Muscle of leg (tissue), 11 donors: Measurements from ENCODE around the gene CLEC2L. TPM values are rescaled to one million over a fixed set of nuclear protein-coding genes. Genes with fewer than 3 reads are reported as not detected.
A peak's percentile ranks its signal among the peaks of the same experiment; 100 is the strongest.

ENCODE experiments used
- DNase-seq: peaks from one replicate; pipeline ENCODE4 v3.0.0; 2013
- H3K27ac ChIP-seq: one replicate; pipeline ENCODE4 v1.5.1; 2013; ENCODE audit warnings: mild to moderate bottlenecking, low read length, control low read depth
- H3K27me3 ChIP-seq: one replicate; pipeline ENCODE4 v1.6.1; 2013; ENCODE audit warnings: low read length; ENCODE audit not compliant: control insufficient read depth, insufficient read depth
- H3K36me3 ChIP-seq: one replicate; pipeline ENCODE4 v1.6.1; 2013; ENCODE audit warnings: low read length; ENCODE audit not compliant: control insufficient read depth, insufficient read depth
- H3K4me1 ChIP-seq: one replicate; pipeline ENCODE4 v1.6.1; 2013; ENCODE audit warnings: low read length; ENCODE audit not compliant: control insufficient read depth, insufficient read depth
- H3K4me3 ChIP-seq: one replicate; pipeline ENCODE4 v1.5.1; 2013; ENCODE audit warnings: low read length, control low read depth
- H3K9me3 ChIP-seq: replicated peaks from 2 replicates; pipeline ENCODE4 v1.6.1; 2013; ENCODE audit warnings: low read depth, low read length; ENCODE audit not compliant: control insufficient read depth
- WGBS: methylation state at CpG from one replicate; pipeline ENCODE4 v1.1.5; 2013; ENCODE audit warnings: missing lambda C conversion rate; ENCODE audit not compliant: insufficient coverage; 5-methylcytosine and 5-hydroxymethylcytosine counted together
- polyA plus RNA-seq, 8 donors: library from polyadenylated mRNA; unstranded; fragments of 120-200 nt; gene quantifications; one replicate each; pipeline versions ENCODE4 v1.2.1 to v1.2.3, GENCODE V29; 2013; ENCODE audit warnings: inconsistent platforms in 1 of 8, low replicate concordance in 1 of 8; ENCODE audit not compliant: insufficient read length in 8 of 8, insufficient read depth in 1 of 8
- total RNA-seq: library from RNA; stranded (reverse); fragments of 120-200 nt; gene quantifications from one replicate; pipeline ENCODE4 v1.2.4, GENCODE V29; 2013

Gene CLEC2L
- total and polyA plus RNA-seq, 9 donors = 0.85 to 2.1 (median 1.3) TPM

GRCh38 chr7:139490130-139490529, 33.4 kb upstream of the CLEC2L start:
- no peak for DNase-seq
- Histone ChIP-seq H3K27me3 (peaks cover 23% of the 10 kb centered on the region), H3K4me1 (no peaks in the 10 kb centered on the region), H3K36me3 (no peaks in the 10 kb centered on the region), H3K27ac (no peak overlapping the region), H3K4me3 (no peak overlapping the region), H3K9me3 (no peaks in the 10 kb centered on the region)
- no CpG with 5 or more reads among the region's 5 CpGs for WGBS

DNA sequence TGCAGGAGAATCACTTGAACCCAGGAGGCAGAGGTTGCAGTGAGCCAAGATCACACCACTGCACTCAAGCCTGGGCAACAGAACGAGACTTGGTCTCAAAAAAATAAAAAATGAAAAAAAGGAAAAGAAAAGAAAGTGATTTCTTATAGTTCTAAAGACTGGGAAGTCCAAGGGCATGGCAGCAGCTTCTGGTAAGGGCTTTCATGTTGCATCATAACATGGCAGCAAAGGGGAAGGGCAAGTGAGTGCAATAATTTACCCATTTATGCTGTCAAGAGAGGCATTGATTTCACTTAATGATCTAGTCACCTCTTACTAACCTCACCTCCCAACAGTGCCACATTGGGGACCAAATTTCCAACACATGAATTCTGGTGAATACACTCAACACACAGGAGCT, 31.2 kb upstream of the CLEC2L start:
- Histone ChIP-seq H3K36me3 (no peaks in the 10 kb centered on the region), H3K4me1 (no peaks in the 10 kb centered on the region), H3K4me3 (no peak overlapping the region), H3K27me3 (peaks cover 22% of the 10 kb centered on the region), H3K27ac (no peak overlapping the region), H3K9me3 (no peaks in the 10 kb centered on the region)
- no CpG with 5 or more reads among the region's 1 CpG for WGBS
- DNase-seq = no peak

DNA sequence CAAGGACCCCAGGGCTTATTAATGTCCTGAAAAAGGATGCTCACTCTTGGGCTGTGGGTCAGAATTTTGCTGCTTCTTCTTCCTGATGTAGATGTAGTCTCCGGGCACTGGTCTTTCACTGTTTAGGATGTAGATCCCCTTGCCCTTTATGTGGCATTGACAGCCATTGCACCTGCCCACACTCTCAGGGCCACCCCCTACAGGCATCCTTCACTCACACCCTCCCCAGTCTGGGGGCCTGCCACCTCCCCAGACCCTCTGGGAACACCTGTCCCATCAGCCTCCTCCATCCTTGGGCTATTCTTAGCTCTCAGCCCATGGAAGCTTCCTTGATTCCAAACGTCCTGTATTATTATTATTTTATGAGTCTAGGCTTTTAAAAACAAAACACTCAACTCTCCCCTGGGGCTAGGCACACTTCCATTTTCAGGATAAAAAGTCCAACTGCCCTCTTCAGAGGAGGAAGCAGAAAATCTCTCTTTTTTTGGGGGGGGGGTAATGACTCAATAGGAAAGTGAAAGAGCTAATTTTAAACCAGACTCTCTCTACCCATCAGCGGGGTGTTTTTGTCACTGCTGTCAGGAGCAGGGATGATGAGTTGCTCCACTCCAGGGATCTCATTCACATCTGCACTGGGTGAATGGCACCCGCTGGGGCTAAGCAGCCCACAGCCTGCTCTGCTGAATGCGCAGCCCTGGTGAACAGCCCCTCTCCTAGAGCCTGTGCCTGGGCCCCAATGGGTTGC, 28.5 kb upstream of the CLEC2L start:
- Histone ChIP-seq H3K36me3 (no peaks in the 10 kb centered on the region), H3K27me3 (peaks cover 25% of the 10 kb centered on the region), H3K4me1 (no peaks in the 10 kb centered on the region), H3K27ac (no peak overlapping the region), H3K4me3 (no peak overlapping the region), H3K9me3 (no peaks in the 10 kb centered on the region)
- whole genome bisulfite sequencing = 60% methylated on average over 1 of the region's 5 CpGs
- DNase-seq = peak; percentile 16

DNA sequence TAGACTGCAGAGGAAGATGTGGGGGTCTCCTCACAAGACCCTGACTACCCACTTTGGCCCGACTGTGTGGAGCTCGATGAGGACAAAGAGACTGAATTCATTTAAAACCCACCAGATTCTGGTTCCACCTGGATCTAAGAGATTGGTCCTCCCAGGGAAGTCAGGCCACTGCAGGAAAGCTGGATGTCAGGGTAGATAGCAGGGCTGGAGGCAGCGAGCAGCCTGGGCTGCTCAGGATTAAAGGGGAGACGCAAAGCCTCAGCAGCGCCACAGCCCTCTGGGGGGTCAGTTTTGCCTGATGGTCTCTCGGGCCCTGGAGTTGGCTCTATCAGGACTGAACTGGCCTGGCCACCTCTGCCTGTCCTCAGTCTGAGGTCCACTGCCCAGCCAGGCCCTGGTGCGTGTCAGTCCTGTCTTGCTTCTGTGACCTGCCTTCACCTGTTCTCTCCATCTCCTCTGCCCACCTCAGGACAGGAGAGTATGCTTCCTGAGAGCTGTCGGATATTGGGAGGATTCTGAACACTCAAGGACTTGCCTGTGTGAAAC, 27.8 kb upstream of the CLEC2L start:
- H3K4me3 ChIP-seq = no peak overlapping the region
- no peak overlapping the region for H3K27ac ChIP-seq
- 67% methylated on average over 4 of the region's 8 CpGs for WGBS
- no peaks in the 10 kb centered on the region for H3K9me3 ChIP-seq
- no peak for DNase-seq
- H3K4me1 ChIP-seq = no peaks in the 10 kb centered on the region
- peaks cover 25% of the 10 kb centered on the region for H3K27me3 ChIP-seq
- no peaks in the 10 kb centered on the region for H3K36me3 ChIP-seq

GRCh38 chr7:139496528-139496927, 27.0 kb upstream of the CLEC2L start:
- H3K27me3 ChIP-seq = peaks cover 25% of the 10 kb centered on the region
- no peaks in the 10 kb centered on the region for H3K4me1 ChIP-seq
- no peak overlapping the region for H3K4me3 ChIP-seq
- WGBS = 55% methylated on average over 7 of the region's 10 CpGs
- H3K27ac ChIP-seq = no peak overlapping the region
- H3K9me3 ChIP-seq = no peaks in the 10 kb centered on the region
- no peak for DNase-seq
- H3K36me3 ChIP-seq = no peaks in the 10 kb centered on the region

- Histone ChIP-seq H3K9me3 (no peaks in the 10 kb centered on the region), H3K27ac (no peak overlapping the region), H3K36me3 (no peaks in the 10 kb centered on the region), H3K4me1 (no peaks in the 10 kb centered on the region), H3K27me3 (peaks cover 21% of the 10 kb centered on the region), H3K4me3 (no peak overlapping the region)
- 90% methylated on average over 5 of the region's 7 CpGs for WGBS
- DNase-seq = no peak
Measured at GRCh38 chr7:139500770-139501138, 22.7 kb upstream of the CLEC2L start.

- Histone ChIP-seq H3K27ac (no peak overlapping the region), H3K27me3 (peaks cover 13% of the 10 kb centered on the region), H3K36me3 (no peaks in the 10 kb centered on the region), H3K4me3 (no peak overlapping the region), H3K9me3 (no peaks in the 10 kb centered on the region), H3K4me1 (no peaks in the 10 kb centered on the region)
- DNase-seq = no peak
- WGBS = 84% methylated on average over 13 of the region's 22 CpGs
Measured at GRCh38 chr7:139502226-139502625, 21.3 kb upstream of the CLEC2L start.

- H3K27me3 ChIP-seq = no peaks in the 10 kb centered on the region
- DNase-seq = no peak
- H3K27ac ChIP-seq = no peak overlapping the region
- no peaks in the 10 kb centered on the region for H3K9me3 ChIP-seq
- H3K36me3 ChIP-seq = no peaks in the 10 kb centered on the region
- no peak overlapping the region for H3K4me3 ChIP-seq
- H3K4me1 ChIP-seq = peaks cover 3% of the 10 kb centered on the region
- WGBS = 70% methylated on average over 3 of the region's 9 CpGs
Measured at GRCh38 chr7:139505563-139505962, 17.9 kb upstream of the CLEC2L start.

- Histone ChIP-seq H3K9me3 (no peaks in the 10 kb centered on the region), H3K36me3 (no peaks in the 10 kb centered on the region), H3K4me1 (peaks cover 3% of the 10 kb centered on the region), H3K27me3 (peaks cover 2% of the 10 kb centered on the region), H3K27ac (no peak overlapping the region), H3K4me3 (no peak overlapping the region)
- no CpG with 5 or more reads among the region's 2 CpGs for WGBS
- no peak for DNase-seq
Measured at GRCh38 chr7:139509535-139509934, 13.9 kb upstream of the CLEC2L start.

GRCh38 chr7:139511315-139511714, 12.2 kb upstream of the CLEC2L start:
- no peak for DNase-seq
- Histone ChIP-seq H3K27me3 (peaks cover 2% of the 10 kb centered on the region), H3K36me3 (no peaks in the 10 kb centered on the region), H3K9me3 (no peaks in the 10 kb centered on the region), H3K4me3 (no peak overlapping the region), H3K4me1 (peaks cover 3% of the 10 kb centered on the region), H3K27ac (no peak overlapping the region)
- WGBS = 71% methylated on average over 3 of the region's 5 CpGs
